ENCODE measurements around the gene MRPS30. TPM values are rescaled to one million over a fixed set of nuclear protein-coding genes. Genes with fewer than 3 reads are reported as not detected.

The MRPS30 gene
- total RNA-seq, 1 experiment from 2014 or later: 47.2 TPM

GRCh38 chr5:44845777-44846176 is 37.0 kb downstream of the MRPS30 start:
- no peak overlapping the region for H3K4me3 ChIP-seq (ENCODE audit: low read depth in 2 of 2, low read length in 2 of 2)
- no peaks in the 10 kb centered on the region for H3K4me1 ChIP-seq (ENCODE audit: control insufficient read depth, insufficient read depth, low read length)
- no TSS peak for BruUV-seq (replicated peaks)
- H3K27ac ChIP-seq (ENCODE audit: low read length): no peak overlapping the region
- TF ChIP-seq REST (IDR thresholded peaks at IDR 0.05; ENCODE audit: insufficient read depth in 1 of 2, low read depth in 2 of 2, low read length in 1 of 2): no peak
- no peak for TF ChIP-seq SIN3A (IDR thresholded peaks at IDR 0.05; ENCODE audit: borderline replicate concordance, insufficient read depth, low read depth, low read length)
- no peak for TF ChIP-seq TCF7L2 (IDR thresholded peaks at IDR 0.05; ENCODE audit: low read depth, low read length)
- TF ChIP-seq CTCF (IDR thresholded peaks at IDR 0.05): no peak
- TF ChIP-seq POLR2AphosphoS5 (IDR thresholded peaks at IDR 0.05; ENCODE audit: low read depth, low read length): no peak
- ChIA-PET CTCF (no interaction called here), POLR2A (no interaction called here)
- H3K36me3 ChIP-seq (ENCODE audit: control insufficient read depth, insufficient read depth, low read length): no peaks in the 10 kb centered on the region
- intact Hi-C loops (cut with micrococcal nuclease; ENCODE audit: unreplicated experiment): no loop called here
- DNase-seq (ENCODE audit: low read depth, low spot score) (no peak), ATAC-seq (no peak)
- no peaks in the 10 kb centered on the region for H3K27me3 ChIP-seq (ENCODE audit: control insufficient read depth, insufficient read depth, low read length)
- no peaks in the 10 kb centered on the region for H3K9me3 ChIP-seq (ENCODE audit: control insufficient read depth, insufficient read depth, low read depth, low read length)
- in situ Hi-C loops (cut with HindIII; ENCODE audit: low pct_unique_long_range_greater_than_20kb, low sequenced_read_pairs): no loop called here

GRCh38 chr5:44847206-44847852 is 38.6 kb downstream of the MRPS30 start:
- TF ChIP-seq SIN3A (IDR thresholded peaks at IDR 0.05; ENCODE audit: borderline replicate concordance, insufficient read depth, low read depth, low read length): no peak
- no peak for TF ChIP-seq POLR2AphosphoS5 (IDR thresholded peaks at IDR 0.05; ENCODE audit: low read depth, low read length)
- no peak for TF ChIP-seq REST (IDR thresholded peaks at IDR 0.05; ENCODE audit: insufficient read depth in 1 of 2, low read depth in 2 of 2, low read length in 1 of 2)
- no peak for TF ChIP-seq CTCF (IDR thresholded peaks at IDR 0.05)
- no peak for TF ChIP-seq TCF7L2 (IDR thresholded peaks at IDR 0.05; ENCODE audit: low read depth, low read length)
- Histone ChIP-seq H3K27me3 (ENCODE audit: control insufficient read depth, insufficient read depth, low read length) (no peaks in the 10 kb centered on the region), H3K9me3 (ENCODE audit: control insufficient read depth, insufficient read depth, low read depth, low read length) (no peaks in the 10 kb centered on the region), H3K36me3 (ENCODE audit: control insufficient read depth, insufficient read depth, low read length) (no peaks in the 10 kb centered on the region), H3K4me1 (ENCODE audit: control insufficient read depth, insufficient read depth, low read length) (no peaks in the 10 kb centered on the region), H3K4me3 (ENCODE audit: low read depth in 2 of 2, low read length in 2 of 2) (no peak overlapping the region), H3K27ac (ENCODE audit: low read length) (no peak overlapping the region)
- no peak for ATAC-seq
- BruUV-seq (replicated peaks): no TSS peak
- intact Hi-C loops (cut with micrococcal nuclease; ENCODE audit: unreplicated experiment) (no loop called here), in situ Hi-C loops (cut with HindIII; ENCODE audit: low pct_unique_long_range_greater_than_20kb, low sequenced_read_pairs) (no loop called here)
- CTCF ChIA-PET: no interaction called here
- no peak for DNase-seq (ENCODE audit: low read depth, low spot score)
- POLR2A ChIA-PET: no interaction called here
